Measurements from ENCODE around the gene MSI2.

- TF ChIP-seq REST (IDR thresholded peaks at IDR 0.05; ENCODE audit: low read depth) (no peak), TAF1 (IDR thresholded peaks at IDR 0.05; ENCODE audit: low read depth) (no peak), USF1 (IDR thresholded peaks at IDR 0.05) (no peak), EP300 (IDR thresholded peaks at IDR 0.05; ENCODE audit: borderline replicate concordance) (no peak), MAX (IDR thresholded peaks at IDR 0.05) (no peak), CEBPB (IDR thresholded peaks at IDR 0.05) (no peak)
These were observed 376.9 kb downstream of the MSI2 start for GRCh38 chr17:57633236-57633635.

Measured in Ishikawa (cell line).